HG02973 (cell line): ENCODE data around the gene ZNF732.
"Not testable (repeated sequence)": the region's sequence is repeated elsewhere in the genome, so short reads cannot be mapped to it uniquely, and the experiment has no call there.

Source experiments
- ATAC-seq: cut with Tn5 transposase; IDR thresholded peaks from one replicate; pipeline ENCODE4 v1.9.1; 2021; ENCODE audit warnings: moderate library complexity; ENCODE audit not compliant: unreplicated experiment

The ZNF732 gene

DNA sequence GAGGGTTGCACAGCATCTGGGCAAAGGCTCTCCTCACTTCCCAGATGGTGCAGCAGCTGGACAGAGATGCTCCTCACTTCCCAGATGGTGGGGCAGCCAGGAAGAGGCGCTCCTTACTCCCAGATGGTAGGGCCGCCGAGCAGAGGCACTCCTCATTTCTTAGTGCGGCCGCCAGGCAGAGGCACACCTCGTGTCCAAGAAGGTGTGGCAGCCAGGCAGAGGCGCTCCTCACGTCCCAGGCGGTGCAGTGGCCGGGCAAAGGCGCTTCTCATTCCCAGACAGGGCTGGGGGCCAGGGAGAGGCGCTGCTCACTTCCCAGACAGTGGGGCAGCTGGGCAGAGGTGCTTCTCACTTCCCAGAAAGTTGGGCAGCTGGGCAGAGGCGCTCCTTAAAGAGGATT, 48.8 kb downstream of the ZNF732 start:
- ATAC-seq = no peak

DNA sequence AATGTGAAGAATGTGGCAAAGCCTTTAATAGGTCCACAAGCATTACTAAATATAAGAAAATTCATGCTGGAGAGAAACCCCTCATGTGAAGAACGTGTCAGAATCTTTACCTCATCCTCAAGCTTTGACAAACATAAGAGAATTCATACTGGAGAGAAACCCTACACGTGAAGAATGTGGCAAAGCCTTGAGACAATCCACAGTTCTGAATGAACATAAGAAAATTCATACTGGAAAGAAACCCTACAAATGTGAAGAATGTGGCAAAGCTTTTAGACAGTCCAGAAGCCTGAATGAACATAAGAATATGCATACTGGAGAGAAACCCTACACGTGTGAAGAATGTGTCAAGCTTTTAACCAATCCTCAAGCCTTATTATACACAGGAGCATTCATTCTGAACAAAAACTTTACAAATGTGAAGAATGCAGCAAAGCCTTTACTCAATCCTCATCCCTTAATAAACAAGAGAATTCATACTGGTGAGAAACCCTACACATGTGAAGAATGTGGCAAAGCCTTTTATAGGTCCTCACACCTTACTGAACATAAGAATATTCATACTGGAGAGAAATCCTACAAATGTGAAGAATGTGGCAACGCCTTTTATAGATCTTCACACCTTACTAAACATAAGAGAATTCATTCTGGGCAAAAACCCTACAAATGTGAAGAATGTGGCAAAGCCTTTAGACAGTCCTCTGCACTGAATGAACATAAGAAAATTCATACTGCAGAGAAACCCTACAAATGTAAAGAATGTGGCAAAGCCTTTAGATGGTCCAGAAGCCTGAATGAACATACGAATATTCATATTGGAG, 51.1 kb downstream of the ZNF732 start:
- ATAC-seq = no peak

DNA sequence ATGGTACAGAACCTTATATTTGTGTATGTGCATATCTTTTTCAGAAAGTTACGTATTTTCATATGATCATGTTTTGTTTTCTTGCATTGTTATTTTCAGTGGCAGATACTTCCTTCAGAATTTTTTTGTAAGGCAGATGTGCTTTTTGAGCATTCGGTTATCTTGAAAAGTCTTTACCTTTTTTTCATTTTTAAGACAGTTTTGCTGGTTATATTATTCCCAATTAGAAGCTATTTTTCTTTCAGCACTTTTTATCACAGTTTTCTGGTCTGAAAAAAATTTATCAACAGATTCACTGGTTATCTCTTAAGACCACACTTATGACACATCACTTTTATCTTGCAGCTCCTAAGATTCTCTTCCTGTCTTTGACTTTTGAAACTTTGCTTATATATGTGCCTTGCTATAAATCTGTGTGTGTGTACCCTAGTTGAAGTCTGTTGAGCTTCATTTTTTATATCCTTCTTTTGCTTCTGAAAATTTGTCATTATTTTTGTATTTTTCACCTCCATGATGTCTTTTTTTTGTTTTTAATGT, 53.1 kb downstream of the ZNF732 start:
- ATAC-seq = no peak

DNA sequence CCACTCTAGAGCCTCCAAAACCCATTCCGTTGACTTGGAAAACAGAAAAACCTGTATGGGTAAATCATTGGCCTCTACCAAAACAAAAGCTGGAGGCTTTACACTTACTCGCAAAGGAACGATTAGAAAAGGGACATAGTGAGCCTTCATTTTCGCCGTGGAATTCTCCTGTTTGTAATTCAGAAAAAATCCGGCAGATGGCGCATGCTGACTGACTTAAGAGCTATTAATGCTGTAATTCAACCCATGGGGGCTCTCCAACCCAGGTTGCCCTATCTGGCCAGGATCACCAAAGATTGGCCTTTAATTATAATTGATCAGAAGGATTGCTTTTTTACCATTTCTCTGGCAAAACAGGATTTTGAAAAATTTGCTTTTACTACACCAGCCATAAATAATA, 60.8 kb downstream of the ZNF732 start:
- ATAC-seq = no peak

- no peak for ATAC-seq
These were observed 61.8 kb downstream of the ZNF732 start for GRCh38 chr4:243426-243825.

DNA sequence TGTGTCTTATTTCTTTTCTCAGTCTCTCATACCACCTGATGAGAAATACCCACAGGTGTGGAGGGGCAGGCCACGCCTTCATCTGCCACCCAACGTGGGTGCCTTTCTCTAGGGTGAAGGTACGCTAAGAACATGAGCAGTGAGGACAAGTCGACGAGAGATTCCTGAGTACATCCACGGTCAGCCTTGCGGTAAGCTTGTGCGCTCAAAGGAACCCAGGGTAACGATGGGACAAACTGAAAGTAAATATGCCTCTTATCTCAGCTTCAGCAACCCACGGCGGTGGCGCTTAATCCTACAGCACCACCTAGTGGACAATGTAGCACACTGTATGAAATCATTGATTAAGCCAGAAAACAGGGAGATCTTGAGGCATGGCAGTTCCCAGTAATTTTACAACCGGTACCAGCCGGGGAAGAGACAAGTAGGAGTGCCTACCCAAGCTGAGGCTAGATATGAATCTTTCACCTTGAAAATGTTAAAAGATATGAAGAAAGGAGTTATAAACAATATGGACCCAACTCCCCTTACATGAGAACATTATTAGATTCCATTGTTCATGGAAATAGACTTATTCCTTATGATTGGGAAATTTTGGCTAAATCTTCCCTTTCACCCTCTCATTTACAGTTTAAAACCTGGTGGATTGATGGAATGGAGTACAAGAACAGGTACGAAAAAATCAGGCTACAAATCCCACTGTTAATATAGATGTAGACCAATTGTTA, 63.0 kb downstream of the ZNF732 start:
- no peak for ATAC-seq

GRCh38 chr4:241411-241810, 63.9 kb downstream of the ZNF732 start:
- not testable (repeated sequence) for ATAC-seq

- no peak for ATAC-seq
These were observed 69.2 kb downstream of the ZNF732 start for GRCh38 chr4:236028-236427.

DNA sequence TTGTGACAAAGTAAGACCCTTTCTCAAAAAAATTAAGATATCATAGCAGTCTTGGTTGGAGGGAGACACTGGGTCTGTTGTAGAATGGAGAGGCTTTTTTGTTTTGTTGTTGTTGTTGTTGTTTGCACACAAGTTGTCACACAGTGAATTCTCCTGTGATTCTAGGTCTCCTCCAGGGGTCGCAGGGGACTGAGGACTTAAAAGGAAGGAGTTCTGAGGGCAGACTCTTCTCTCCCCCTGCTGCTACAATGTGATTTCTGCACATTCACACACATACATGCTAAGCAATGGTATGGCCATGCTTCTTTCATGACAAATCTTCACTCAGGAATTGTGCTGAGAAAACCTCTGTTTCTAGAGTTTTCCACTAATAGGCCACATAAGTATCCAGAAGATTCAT, 71.1 kb downstream of the ZNF732 start:
- ATAC-seq = no peak

DNA sequence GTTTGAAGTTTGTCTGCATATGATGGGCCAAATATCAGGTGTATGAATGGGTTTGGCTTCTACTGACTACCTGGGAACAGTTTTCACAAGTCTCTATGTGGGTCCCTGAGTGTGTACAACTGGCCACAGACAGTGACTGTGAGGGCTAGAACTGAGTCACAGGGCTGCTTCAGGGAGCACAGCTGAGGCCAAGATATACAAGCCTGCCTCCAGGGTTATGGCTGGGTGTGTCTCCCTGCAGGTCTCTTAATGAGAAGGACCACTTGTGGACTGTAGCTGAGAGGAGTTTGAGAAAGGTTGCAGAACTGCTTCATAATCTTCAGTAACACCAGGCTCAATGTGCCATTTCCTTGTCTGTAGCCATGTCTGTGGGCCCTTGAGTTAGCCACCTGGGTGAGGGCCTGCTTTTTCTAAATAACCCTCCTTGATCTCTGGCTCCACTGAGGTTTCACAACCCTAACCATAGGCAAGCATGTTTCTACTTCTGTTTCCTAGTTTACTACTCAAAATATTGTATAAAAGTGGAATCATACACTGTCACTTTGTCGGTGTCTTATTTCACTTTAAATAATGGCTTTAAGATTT, 81.3 kb downstream of the ZNF732 start:
- ATAC-seq = no peak
